Measurements from ENCODE around the gene PURB. TPM values are rescaled to one million over a fixed set of nuclear protein-coding genes. Genes with fewer than 3 reads are reported as not detected.
A peak's percentile ranks its signal among the peaks of the same experiment; 100 is the strongest.
"Not testable (repeated sequence)": the region's sequence is repeated elsewhere in the genome, so short reads cannot be mapped to it uniquely, and the experiment has no call there.

The PURB gene
- 10 to 100 TPM; 21.5 to 23.6 TPM for total RNA-seq

DNA sequence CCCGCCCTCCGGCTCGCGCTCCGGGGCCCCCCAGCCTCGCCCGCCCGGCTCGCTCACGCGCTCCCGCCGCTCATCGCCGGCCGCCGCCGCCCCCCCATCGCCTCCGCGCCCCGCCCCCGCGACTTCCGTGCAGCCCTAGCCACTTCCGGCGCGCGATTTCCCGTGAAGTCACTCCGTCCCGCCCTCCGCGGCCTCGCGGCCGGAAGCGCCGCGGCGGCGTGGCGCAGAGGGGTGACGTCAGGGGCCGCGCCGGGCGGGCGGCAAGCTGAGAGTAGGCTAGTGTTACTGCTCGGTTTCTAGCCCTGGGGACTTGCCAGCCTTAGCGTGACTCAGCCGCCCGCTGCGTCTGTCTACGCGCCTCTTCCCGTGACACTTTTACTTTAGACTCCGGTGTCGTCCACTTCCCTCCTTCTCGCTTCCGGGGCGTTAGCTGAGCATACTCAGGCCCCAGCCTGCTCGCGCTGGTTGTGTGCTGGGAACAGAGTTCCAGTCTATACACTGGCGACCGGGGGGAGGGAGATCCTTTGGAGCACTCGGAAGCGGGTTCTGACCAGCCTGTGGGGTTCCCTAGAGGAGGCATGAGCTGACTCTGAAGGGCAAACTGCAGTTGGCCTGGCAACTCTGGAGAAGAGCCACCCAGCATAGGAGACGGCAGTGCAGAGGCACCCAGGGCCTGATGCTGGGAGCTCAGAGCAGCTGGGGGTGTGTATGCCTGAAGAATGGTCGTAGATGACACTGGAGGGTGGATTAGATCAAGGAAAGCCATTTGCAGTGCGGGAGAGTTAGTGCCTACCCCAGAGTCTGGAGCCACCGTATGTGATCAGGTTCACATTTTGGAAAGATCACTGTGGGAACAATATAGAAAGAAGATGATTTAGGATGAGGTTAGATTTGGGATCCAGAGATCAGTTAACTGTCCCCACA lies at the start of gene PURB:
TSS of gene PURB (minus strand) at position 137 of the 924 bp plus-strand sequence. CDS start 182 bp downstream, outside the sequence.
- H3K36me3 Mint-ChIP-seq: peaks cover 38% of the 10 kb centered on the region
- peak; percentile 98 for DNase-seq
- CTCF ChIA-PET: interaction anchor here (0.6 to 2.8 kb wide), 8 partner anchors 10 to 314 kb away, joined by 3 to 20 read pairs (median 4); partner anchors contain the start of gene H2AZ2
- H3K4me3 Mint-ChIP-seq: peak within 1 kb of the TSS; percentile 91
- intact Hi-C loops (cut with micrococcal nuclease): loop anchor here (1.0 to 2.0 kb wide), 9 partner anchors 30 to 311 kb away; partner anchors contain the start of genes H2AZ2, MYO1G, OGDH and PPIA
- peaks cover 3% of the 10 kb centered on the region for H3K9me3 Mint-ChIP-seq
- no peaks in the 10 kb centered on the region for H3K27me3 Mint-ChIP-seq
- POLR2A ChIA-PET: interaction anchor here (0.5 to 2.9 kb wide), 25 partner anchors 9 to 303 kb away, joined by 3 to 44 read pairs (median 5); partner anchors contain the start of genes CCM2, H2AZ2, MYO1G and OGDH
- H3K27ac Mint-ChIP-seq: peak within 1 kb of the TSS; percentile 98
- peaks cover 58% of the 10 kb centered on the region for H3K4me1 Mint-ChIP-seq (ENCODE audit: low read depth)

DNA sequence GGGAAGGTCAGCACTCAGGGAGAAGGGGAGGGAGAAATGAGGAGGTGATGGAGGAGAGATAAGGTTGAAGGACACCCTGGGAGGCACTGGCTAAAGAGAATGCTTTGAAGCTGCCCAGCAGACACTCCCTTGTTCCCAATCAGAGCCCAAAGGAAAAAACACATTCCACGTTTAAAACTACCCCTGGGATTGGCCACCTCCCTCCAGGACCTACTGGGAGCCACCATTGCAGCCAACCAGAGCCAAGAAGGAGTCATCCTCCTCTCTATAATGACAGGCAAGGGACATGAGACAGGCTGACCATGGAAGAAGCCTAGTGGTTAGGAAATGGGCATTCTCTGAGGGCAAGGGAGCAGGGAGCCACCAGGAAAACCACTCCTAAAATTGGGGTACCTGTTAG lies 49.7 kb upstream of the PURB start:
- CTCF ChIA-PET: interaction anchor here (0.6 kb wide), 1 partner anchor 22 kb away, joined by 5 read pairs; no protein-coding TSS in a partner anchor
- H3K36me3 Mint-ChIP-seq: no peaks in the 10 kb centered on the region
- H3K4me1 Mint-ChIP-seq (ENCODE audit: low read depth): no peaks in the 10 kb centered on the region
- H3K27me3 Mint-ChIP-seq: peaks cover 3% of the 10 kb centered on the region
- POLR2A ChIA-PET: no interaction called here
- H3K9me3 Mint-ChIP-seq: no peaks in the 10 kb centered on the region
- H3K27ac Mint-ChIP-seq: no peak overlapping the region
- intact Hi-C loops (cut with micrococcal nuclease): no loop called here
- no peak for DNase-seq
- no peak overlapping the region for H3K4me3 Mint-ChIP-seq

DNA sequence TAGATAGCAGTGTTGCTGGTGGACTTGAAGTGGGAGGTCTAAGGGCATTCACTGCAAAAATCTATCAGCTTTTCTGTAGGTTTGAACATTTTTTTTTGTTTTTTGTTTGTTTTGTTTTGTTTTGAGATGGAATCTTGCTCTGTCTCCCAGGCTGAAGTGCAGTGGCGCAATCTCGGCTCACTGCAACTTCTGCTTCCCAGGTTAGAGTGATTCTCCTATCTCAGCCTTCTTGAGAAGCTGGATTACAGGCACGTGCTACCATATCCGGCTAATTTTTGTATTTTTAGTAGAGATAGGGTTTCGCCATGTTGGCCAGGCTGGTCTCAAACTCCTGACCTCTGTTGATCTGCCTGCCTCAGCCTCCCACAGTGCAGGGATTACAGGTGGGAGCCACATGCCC lies 49.2 kb upstream of the PURB start:
- H3K36me3 Mint-ChIP-seq; H3K27ac Mint-ChIP-seq; H3K9me3 Mint-ChIP-seq; H3K27me3 Mint-ChIP-seq; POLR2A ChIA-PET; H3K4me3 Mint-ChIP-seq; intact Hi-C loops (cut with micrococcal nuclease); H3K4me1 Mint-ChIP-seq (ENCODE audit: low read depth); DNase-seq: not testable (repeated sequence)
- CTCF ChIA-PET: interaction anchor here (0.6 kb wide), 1 partner anchor 23 kb away, joined by 5 read pairs; no protein-coding TSS in a partner anchor

DNA sequence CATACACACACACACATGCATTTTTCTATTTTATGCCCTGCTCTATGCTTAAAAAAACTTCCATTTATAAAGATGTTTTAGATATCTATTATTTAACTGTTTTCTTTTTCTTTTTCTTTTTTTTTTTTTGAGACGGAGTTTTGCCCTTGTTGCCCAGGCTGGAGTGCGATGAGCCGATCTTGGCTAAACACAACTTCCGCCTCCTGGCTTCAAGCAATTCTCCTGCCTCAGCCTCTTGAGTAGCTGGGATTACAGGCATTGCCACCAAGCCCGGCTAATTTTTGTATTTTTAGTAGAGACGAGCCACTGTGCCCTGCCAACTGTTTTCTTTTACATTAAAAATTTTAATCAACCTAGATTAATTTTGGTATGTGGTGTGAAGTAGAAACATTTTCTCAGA lies 45.6 kb upstream of the PURB start:
- Mint-ChIP-seq H3K27ac (no peak overlapping the region), H3K36me3 (no peaks in the 10 kb centered on the region), H3K4me3 (no peak overlapping the region), H3K9me3 (no peaks in the 10 kb centered on the region), H3K27me3 (no peaks in the 10 kb centered on the region), H3K4me1 (ENCODE audit: low read depth) (no peaks in the 10 kb centered on the region)
- POLR2A ChIA-PET: no interaction called here
- intact Hi-C loops (cut with micrococcal nuclease): no loop called here
- CTCF ChIA-PET: no interaction called here
- DNase-seq: no peak

DNA sequence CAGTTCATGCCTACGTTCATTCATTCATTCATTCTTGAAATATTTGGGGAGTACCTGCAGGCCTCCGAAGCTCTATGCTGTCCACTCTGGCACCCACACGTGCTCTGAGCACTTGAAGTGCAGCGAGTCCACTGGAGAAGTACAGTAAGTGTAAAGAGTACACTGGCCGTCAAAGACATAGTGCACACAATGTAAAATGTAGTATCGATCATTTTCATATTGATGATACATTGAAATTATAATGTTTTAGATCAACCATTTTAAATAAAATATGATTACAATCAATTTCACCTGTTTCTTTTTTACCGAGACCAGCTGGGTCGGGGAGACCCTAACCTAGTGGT lies 37.0 kb upstream of the PURB start:
- CTCF ChIA-PET: interaction anchor here (0.6 to 7.2 kb wide), 13 partner anchors 9 to 330 kb away, joined by 3 to 96 read pairs (median 4); partner anchors contain the start of gene H2AZ2
- intact Hi-C loops (cut with micrococcal nuclease): loop anchor here (1.0 to 2.0 kb wide), 3 partner anchors 38 to 334 kb away; partner anchors contain the start of gene PURB
- H3K36me3 Mint-ChIP-seq: no peaks in the 10 kb centered on the region
- H3K4me1 Mint-ChIP-seq (ENCODE audit: low read depth): peaks cover 15% of the 10 kb centered on the region
- POLR2A ChIA-PET: no interaction called here
- no peak for DNase-seq
- no peak overlapping the region for H3K27ac Mint-ChIP-seq
- H3K4me3 Mint-ChIP-seq: no peak overlapping the region
- no peaks in the 10 kb centered on the region for H3K27me3 Mint-ChIP-seq
- H3K9me3 Mint-ChIP-seq: no peaks in the 10 kb centered on the region

DNA sequence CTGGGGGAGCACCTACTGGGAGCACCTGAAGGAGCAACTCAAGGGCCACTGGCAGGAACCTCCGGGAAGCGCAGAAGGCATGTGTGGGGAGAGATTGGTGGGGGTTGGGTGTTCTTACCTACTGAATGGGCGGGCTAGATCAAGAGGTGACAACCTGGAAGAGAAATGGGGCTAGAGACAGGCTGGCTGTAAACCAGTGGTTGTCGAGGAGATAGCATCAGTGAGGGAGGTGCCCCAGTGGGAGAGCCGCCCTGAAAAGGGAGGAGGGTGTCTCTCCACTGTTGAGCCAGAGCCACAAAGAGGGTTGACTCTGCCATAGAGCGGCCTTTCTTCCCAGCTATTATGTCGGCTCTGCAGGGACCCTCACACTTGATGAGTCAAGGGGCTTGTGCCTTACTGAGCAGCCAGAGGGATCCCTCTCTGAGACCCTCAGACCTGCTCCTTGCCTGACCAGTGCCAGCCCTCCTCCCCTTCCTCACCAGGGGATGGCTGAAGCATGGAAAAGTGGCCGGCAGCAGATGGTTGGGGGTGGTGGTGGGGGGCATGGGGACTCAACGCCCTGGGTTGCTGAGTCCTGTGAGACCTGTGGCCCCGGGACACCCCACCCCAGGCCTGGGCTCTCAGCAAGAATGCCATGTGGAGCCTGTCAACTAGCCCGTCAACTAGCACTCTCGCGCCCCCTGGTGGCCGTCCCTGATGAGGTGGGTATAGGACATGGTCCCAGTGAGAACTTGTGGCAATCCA lies 36.4 kb upstream of the PURB start:
- no peaks in the 10 kb centered on the region for H3K27me3 Mint-ChIP-seq
- ChIA-PET POLR2A (interaction anchor here (2.2 kb wide), 1 partner anchor 73 kb away, joined by 4 read pairs; no protein-coding TSS in a partner anchor), CTCF (interaction anchor here (0.6 to 7.2 kb wide), 12 partner anchors 9 to 330 kb away, joined by 3 to 96 read pairs (median 4); partner anchors contain the start of gene H2AZ2)
- intact Hi-C loops (cut with micrococcal nuclease): loop anchor here (1.0 to 2.0 kb wide), 3 partner anchors 37 to 333 kb away; partner anchors contain the start of gene PURB
- peak; percentile 97 for DNase-seq
- H3K27ac Mint-ChIP-seq: no peak overlapping the region
- H3K4me1 Mint-ChIP-seq (ENCODE audit: low read depth): peaks cover 15% of the 10 kb centered on the region
- H3K4me3 Mint-ChIP-seq: no peak overlapping the region
- H3K9me3 Mint-ChIP-seq: no peaks in the 10 kb centered on the region
- no peaks in the 10 kb centered on the region for H3K36me3 Mint-ChIP-seq

DNA sequence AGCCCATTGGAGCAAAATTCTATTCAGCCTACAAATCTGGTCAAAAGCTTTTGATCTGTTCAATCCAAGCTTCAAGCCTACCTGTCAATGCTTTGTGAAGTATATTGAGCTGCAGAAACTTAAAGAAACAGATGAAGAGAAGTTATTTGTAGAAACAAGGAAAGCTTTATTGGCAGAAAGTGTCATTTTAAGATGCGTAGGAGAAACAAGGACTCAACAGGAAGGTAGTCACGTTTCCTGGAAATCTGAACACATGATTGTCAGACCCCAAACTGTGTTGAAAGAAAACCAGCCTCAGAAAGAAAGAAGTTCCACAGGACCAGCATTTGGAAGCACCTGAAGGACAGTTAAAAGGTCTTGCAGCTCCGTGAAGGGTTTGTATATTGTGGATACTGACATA lies 34.8 kb upstream of the PURB start:
- H3K4me1 Mint-ChIP-seq (ENCODE audit: low read depth): peaks cover 19% of the 10 kb centered on the region
- intact Hi-C loops (cut with micrococcal nuclease): no loop called here
- H3K27ac Mint-ChIP-seq: peak overlapping the region; percentile 34
- DNase-seq: no peak
- H3K4me3 Mint-ChIP-seq: no peak overlapping the region
- no peaks in the 10 kb centered on the region for H3K27me3 Mint-ChIP-seq
- POLR2A ChIA-PET: interaction anchor here (1.3 to 2.2 kb wide), 3 partner anchors 34 to 122 kb away, joined by 3 to 4 read pairs (median 4); partner anchors contain the start of gene PURB
- no peaks in the 10 kb centered on the region for H3K36me3 Mint-ChIP-seq
- CTCF ChIA-PET: interaction anchor here (0.6 to 7.2 kb wide), 8 partner anchors 26 to 216 kb away, joined by 3 to 96 read pairs (median 5); partner anchors contain the start of gene H2AZ2
- H3K9me3 Mint-ChIP-seq: no peaks in the 10 kb centered on the region

DNA sequence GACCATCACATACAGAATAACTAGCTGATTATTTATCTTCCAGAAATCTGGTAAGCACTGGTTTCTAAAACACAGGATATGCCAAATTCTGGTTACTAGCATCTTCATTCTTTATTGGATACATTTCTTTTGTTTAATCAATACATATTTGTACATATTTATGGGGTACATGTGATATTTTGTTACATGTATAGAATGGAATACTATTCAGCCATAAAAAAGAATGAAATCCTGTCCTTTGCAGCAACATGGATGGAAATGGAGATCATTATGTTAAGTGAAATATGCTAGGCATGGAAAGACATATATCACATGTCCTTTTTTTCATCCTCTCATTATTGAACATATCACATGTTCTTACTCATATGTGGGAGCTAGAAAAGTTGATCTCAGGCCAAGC lies 32.7 kb upstream of the PURB start:
- no peaks in the 10 kb centered on the region for H3K27me3 Mint-ChIP-seq

DNA sequence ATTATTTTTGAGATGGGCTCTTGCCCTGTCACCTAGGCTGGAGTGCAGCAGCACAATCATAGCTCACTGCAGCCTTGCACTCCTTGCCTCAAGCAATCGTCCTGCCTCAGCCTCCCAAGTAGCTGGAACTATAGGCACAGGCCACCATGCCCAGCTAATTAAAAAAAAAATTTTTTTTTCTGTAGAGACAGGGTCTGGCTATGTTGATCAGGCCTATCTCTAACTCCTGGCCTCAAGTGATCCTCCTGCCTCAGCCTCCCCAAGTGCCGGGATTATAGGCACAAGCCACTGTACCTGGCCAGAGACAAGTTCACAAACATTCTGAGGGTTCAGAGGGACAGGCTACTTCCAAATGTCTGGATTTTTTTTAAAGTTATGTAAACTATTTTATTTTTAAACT lies 32.1 kb upstream of the PURB start:
- H3K4me3 Mint-ChIP-seq: no peak overlapping the region
- H3K27ac Mint-ChIP-seq: no peak overlapping the region
- H3K27me3 Mint-ChIP-seq: no peaks in the 10 kb centered on the region
- no peaks in the 10 kb centered on the region for H3K36me3 Mint-ChIP-seq
- H3K4me1 Mint-ChIP-seq (ENCODE audit: low read depth): peaks cover 31% of the 10 kb centered on the region
- intact Hi-C loops (cut with micrococcal nuclease): no loop called here
- CTCF ChIA-PET: interaction anchor here (0.8 kb wide), 1 partner anchor 193 kb away, joined by 3 read pairs; no protein-coding TSS in a partner anchor
- POLR2A ChIA-PET: interaction anchor here (1.4 kb wide), 1 partner anchor 32 kb away, joined by 3 read pairs; the partner anchor contains the start of gene PURB
- no peaks in the 10 kb centered on the region for H3K9me3 Mint-ChIP-seq
- no peak for DNase-seq

More for the DNA sequence above, 32.7 kb upstream of the PURB start:
- ChIA-PET POLR2A (interaction anchor here (1.4 kb wide), 1 partner anchor 32 kb away, joined by 3 read pairs; the partner anchor contains the start of gene PURB), CTCF (interaction anchor here (0.7 to 7.2 kb wide), 2 partner anchors 61 to 114 kb away, joined by 3 to 96 read pairs; no protein-coding TSS in a partner anchor)
- DNase-seq: no peak
- H3K9me3 Mint-ChIP-seq: no peaks in the 10 kb centered on the region
- no peak overlapping the region for H3K4me3 Mint-ChIP-seq
- H3K4me1 Mint-ChIP-seq (ENCODE audit: low read depth): peaks cover 31% of the 10 kb centered on the region
- intact Hi-C loops (cut with micrococcal nuclease): no loop called here
- no peaks in the 10 kb centered on the region for H3K36me3 Mint-ChIP-seq
- H3K27ac Mint-ChIP-seq: no peak overlapping the region

DNA sequence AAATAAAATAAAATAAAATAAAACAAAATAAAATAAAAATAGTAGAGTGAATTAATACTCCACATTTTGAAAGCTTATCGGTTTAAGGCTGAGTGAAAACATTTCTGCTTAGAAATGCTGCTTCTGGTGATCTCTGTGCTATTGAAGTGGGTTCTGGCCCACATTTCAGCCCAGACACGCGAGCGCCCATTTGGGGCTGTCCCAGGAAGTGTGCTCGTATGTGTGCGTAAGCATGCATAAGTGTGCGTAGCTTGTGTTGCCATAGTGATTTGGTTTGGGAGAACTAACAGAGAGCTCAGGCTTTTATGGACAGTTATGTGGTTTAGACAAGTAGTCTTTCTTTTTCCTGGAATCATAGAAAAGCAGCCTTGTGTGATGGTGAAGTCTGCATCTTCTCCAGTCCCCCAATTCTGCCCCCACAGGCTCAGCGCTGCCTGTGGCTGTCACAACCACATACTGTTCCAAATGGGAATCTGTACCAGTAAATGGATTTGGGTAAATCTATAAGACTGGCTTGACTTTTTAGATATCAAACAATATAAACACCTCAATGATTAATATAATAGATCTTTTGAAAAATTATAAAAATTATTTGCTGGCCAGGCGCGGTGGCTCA lies 29.8 kb upstream of the PURB start:
- ChIA-PET CTCF (interaction anchor here (0.8 to 1.2 kb wide), 3 partner anchors 35 to 69 kb away, joined by 4 read pairs; no protein-coding TSS in a partner anchor), POLR2A (interaction anchor here (0.7 to 1.4 kb wide), 7 partner anchors 10 to 117 kb away, joined by 3 to 14 read pairs (median 5); partner anchors contain the start of genes H2AZ2 and PURB)
- H3K4me3 Mint-ChIP-seq: no peak overlapping the region
- intact Hi-C loops (cut with micrococcal nuclease): loop anchor here (1.0 kb wide), 3 partner anchors 30 to 67 kb away; partner anchors contain the start of genes H2AZ2, MYO1G and PURB
- H3K36me3 Mint-ChIP-seq: no peaks in the 10 kb centered on the region
- H3K9me3 Mint-ChIP-seq: no peaks in the 10 kb centered on the region
- peak; percentile 88 for DNase-seq
- no peaks in the 10 kb centered on the region for H3K27me3 Mint-ChIP-seq
- H3K4me1 Mint-ChIP-seq (ENCODE audit: low read depth): peaks cover 20% of the 10 kb centered on the region
- H3K27ac Mint-ChIP-seq: peak overlapping the region; percentile 76
